UCSD-AML1 (cell line): Measurements from ENCODE around the gene KCNMA1.

Source experiments
- DNase-seq: peaks from one replicate; lab custom pipeline; 2025; ENCODE audit not compliant: unreplicated experiment; lab: John Stamatoyannopoulos, UW

KCNMA1 gene

GRCh38 chr10:76892766-76893479, 744.7 kb downstream of the KCNMA1 start:
- DNase-seq = no peak

- no peak for DNase-seq
Observed at GRCh38 chr10:76887223-76888010, 750.2 kb downstream of the KCNMA1 start.

GRCh38 chr10:76885816-76886215, 751.8 kb downstream of the KCNMA1 start:
- DNase-seq = no peak

- DNase-seq = no peak
Observed at GRCh38 chr10:76884673-76885275, 752.8 kb downstream of the KCNMA1 start.

GRCh38 chr10:76883596-76883995, 754.0 kb downstream of the KCNMA1 start:
- DNase-seq = no peak

GRCh38 chr10:76882796-76883195, 754.8 kb downstream of the KCNMA1 start:
- no peak for DNase-seq

- DNase-seq = peak; percentile 65
Observed at GRCh38 chr10:76882245-76882644, 755.4 kb downstream of the KCNMA1 start.

- peak; percentile 45 for DNase-seq
Observed at GRCh38 chr10:76881477-76882220, 756.0 kb downstream of the KCNMA1 start.

GRCh38 chr10:76880931-76881330, 756.7 kb downstream of the KCNMA1 start:
- DNase-seq = no peak

- DNase-seq = peak; percentile 21
Observed at GRCh38 chr10:76879116-76879913, 758.3 kb downstream of the KCNMA1 start.

- no peak for DNase-seq
Observed at GRCh38 chr10:76878514-76878913, 759.1 kb downstream of the KCNMA1 start.

GRCh38 chr10:76874896-76875295, 762.7 kb downstream of the KCNMA1 start:
- no peak for DNase-seq

- no peak for DNase-seq
Observed at GRCh38 chr10:76874176-76874575, 763.4 kb downstream of the KCNMA1 start.

GRCh38 chr10:76871697-76872295, 765.8 kb downstream of the KCNMA1 start:
- no peak for DNase-seq

- no peak for DNase-seq
Observed at GRCh38 chr10:76869931-76870330, 767.7 kb downstream of the KCNMA1 start.

GRCh38 chr10:76868098-76868977, 769.3 kb downstream of the KCNMA1 start:
- DNase-seq = no peak

GRCh38 chr10:76866841-76867586, 770.6 kb downstream of the KCNMA1 start:
- DNase-seq = no peak

GRCh38 chr10:76864922-76865321, 772.7 kb downstream of the KCNMA1 start:
- no peak for DNase-seq
